ENCODE measurements around the gene PDP2. TPM values are rescaled to one million over a fixed set of nuclear protein-coding genes. Genes with fewer than 3 reads are reported as not detected.
"Not testable (repeated sequence)": the region's sequence is repeated elsewhere in the genome, so short reads cannot be mapped to it uniquely, and the experiment has no call there.

The PDP2 gene
- polyA plus RNA-seq, 1 donor (not counting 4 experiments of a cell fraction or from before 2014, with no cell fraction given) = 18.5 TPM

- H3K27me3 ChIP-seq (ENCODE audit: control insufficient read depth, extremely low read depth, insufficient read depth, low read length) = no peaks in the 10 kb centered on the region
- FAIRE-seq = peak; percentile 56
- peaks cover 8% of the 10 kb centered on the region for H4K20me1 ChIP-seq (ENCODE audit: control insufficient read depth, extremely low read depth, insufficient read depth, low read length)
- peak overlapping the region; percentile 95 for H3K9ac ChIP-seq (ENCODE audit: control insufficient read depth, extremely low read depth, insufficient read depth, low read length)
- peaks cover 5% of the 10 kb centered on the region for H3K9me1 ChIP-seq (ENCODE audit: control insufficient read depth, extremely low read depth, insufficient read depth, low read length)
- TF ChIP-seq, protein P1, sequence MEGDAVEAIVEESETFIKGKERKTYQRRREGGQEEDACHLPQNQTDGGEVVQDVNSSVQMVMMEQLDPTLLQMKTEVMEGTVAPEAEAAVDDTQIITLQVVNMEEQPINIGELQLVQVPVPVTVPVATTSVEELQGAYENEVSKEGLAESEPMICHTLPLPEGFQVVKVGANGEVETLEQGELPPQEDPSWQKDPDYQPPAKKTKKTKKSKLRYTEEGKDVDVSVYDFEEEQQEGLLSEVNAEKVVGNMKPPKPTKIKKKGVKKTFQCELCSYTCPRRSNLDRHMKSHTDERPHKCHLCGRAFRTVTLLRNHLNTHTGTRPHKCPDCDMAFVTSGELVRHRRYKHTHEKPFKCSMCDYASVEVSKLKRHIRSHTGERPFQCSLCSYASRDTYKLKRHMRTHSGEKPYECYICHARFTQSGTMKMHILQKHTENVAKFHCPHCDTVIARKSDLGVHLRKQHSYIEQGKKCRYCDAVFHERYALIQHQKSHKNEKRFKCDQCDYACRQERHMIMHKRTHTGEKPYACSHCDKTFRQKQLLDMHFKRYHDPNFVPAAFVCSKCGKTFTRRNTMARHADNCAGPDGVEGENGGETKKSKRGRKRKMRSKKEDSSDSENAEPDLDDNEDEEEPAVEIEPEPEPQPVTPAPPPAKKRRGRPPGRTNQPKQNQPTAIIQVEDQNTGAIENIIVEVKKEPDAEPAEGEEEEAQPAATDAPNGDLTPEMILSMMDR (optimal IDR thresholded peaks at IDR 0.05 in 1 of 3, IDR thresholded peaks at IDR 0.05 in 1 of 3, conservative IDR thresholded peaks at IDR 0.05 in 1 of 3; ENCODE audit: extremely low read depth in 1 of 3, insufficient read depth in 2 of 3, low read length in 3 of 3) = no peak
- no peak for TF ChIP-seq EZH2 (IDR thresholded peaks at IDR 0.05; ENCODE audit: low read length)
- peaks cover 13 to 20% of the 10 kb centered on the region in 2 experiments for H3K36me3 ChIP-seq (ENCODE audit: control insufficient read depth in 2 of 2, extremely low read depth in 1 of 2, insufficient read depth in 2 of 2, low read length in 2 of 2)
- H3K27ac ChIP-seq (ENCODE audit: control insufficient read depth, insufficient read depth, low read length) = peak overlapping the region; percentile 76
- H2AFZ ChIP-seq (ENCODE audit: control insufficient read depth, low read length) = peak overlapping the region; percentile 60
- H3K9me3 ChIP-seq (ENCODE audit: control insufficient read depth, low read depth, low read length) = no peaks in the 10 kb centered on the region
- dilution Hi-C loops (cut with MboI; ENCODE audit: extremely low pct_ligation_motif_present, low sequenced_read_pairs) = no loop called here
- peaks cover 48% of the 10 kb centered on the region for H3K79me2 ChIP-seq (ENCODE audit: control insufficient read depth, insufficient read depth, low read length)
- H3K4me2 ChIP-seq (ENCODE audit: control insufficient read depth, extremely low read depth, insufficient read depth, low read depth, low read length) = peak overlapping the region; percentile 94
- peaks cover 18% of the 10 kb centered on the region for H3K4me1 ChIP-seq (ENCODE audit: control insufficient read depth, extremely low read depth, insufficient read depth, low read length)
- no peak for DNase-seq (ENCODE audit: low read depth, low spot score)
- H3K4me3 ChIP-seq (ENCODE audit: control insufficient read depth in 2 of 3, extremely low read depth in 1 of 3, insufficient read depth in 2 of 3, low read depth in 1 of 3, low read length in 3 of 3) = peak overlapping the region; percentile 72 to 86 (median 77)
Observed at GRCh38 chr16:66933776-66934137, 53.4 kb downstream of the PDP2 start.

DNA sequence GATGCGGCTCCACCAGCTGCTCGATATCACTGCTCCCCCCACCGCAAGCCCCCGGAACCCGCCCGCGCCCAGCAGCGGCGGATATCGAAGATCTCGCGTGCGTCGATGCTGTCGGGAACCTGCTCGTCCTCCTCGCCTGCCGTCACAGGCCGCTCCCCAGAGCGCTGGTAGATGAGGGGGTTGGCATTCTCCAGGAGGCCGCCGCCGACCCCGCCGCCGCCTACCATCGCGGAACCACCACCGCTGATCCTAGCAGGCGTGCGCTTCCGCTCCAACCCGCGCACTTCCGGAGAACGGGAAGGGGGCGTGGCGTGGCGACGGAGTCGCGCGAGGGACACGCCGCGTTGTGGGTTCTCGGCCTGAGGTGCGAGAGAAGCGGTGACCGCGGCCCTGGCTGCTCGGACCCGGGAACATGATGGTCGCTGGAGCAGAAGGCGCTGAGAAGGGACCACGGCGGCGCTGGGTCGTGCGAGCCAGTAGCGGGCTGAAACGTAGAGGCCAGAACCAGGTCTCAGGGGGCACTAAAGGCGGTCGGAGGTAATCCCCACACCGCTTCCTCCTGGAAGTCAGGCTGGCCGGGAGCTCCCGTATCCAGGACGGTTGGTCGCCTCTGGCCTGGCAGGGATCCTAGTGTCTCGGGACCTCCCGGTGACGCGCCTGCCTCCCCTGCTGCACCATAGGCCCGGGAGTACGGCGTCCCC is 54.0 kb downstream of the PDP2 start, which contains the start of gene CIAO2B:
Gene CIAO2B, minus strand, starts transcription at position 265 of the 701 bp plus-strand sequence. Its CDS starts 38 bp downstream, at position 227.
- peak within 1 kb of the TSS; percentile 76 for H3K27ac ChIP-seq (ENCODE audit: control insufficient read depth, insufficient read depth, low read length)
- H2AFZ ChIP-seq (ENCODE audit: control insufficient read depth, low read length) = peak within 1 kb of the TSS; percentile 87
- H3K4me1 ChIP-seq (ENCODE audit: control insufficient read depth, extremely low read depth, insufficient read depth, low read length) = peaks cover 18% of the 10 kb centered on the region
- H3K27me3 ChIP-seq (ENCODE audit: control insufficient read depth, extremely low read depth, insufficient read depth, low read length) = no peaks in the 10 kb centered on the region
- H3K9me3 ChIP-seq (ENCODE audit: control insufficient read depth, low read depth, low read length) = no peaks in the 10 kb centered on the region
- TF ChIP-seq, protein P1 (optimal IDR thresholded peaks at IDR 0.05 in 1 of 3, IDR thresholded peaks at IDR 0.05 in 1 of 3, conservative IDR thresholded peaks at IDR 0.05 in 1 of 3; ENCODE audit: extremely low read depth in 1 of 3, insufficient read depth in 2 of 3, low read length in 3 of 3) = no peak
- TF ChIP-seq EZH2 (IDR thresholded peaks at IDR 0.05; ENCODE audit: low read length) = no peak
- peak within 1 kb of the TSS; percentile 72 to 86 (median 77) for H3K4me3 ChIP-seq (ENCODE audit: control insufficient read depth in 2 of 3, extremely low read depth in 1 of 3, insufficient read depth in 2 of 3, low read depth in 1 of 3, low read length in 3 of 3)
- H3K79me2 ChIP-seq (ENCODE audit: control insufficient read depth, insufficient read depth, low read length) = peaks cover 49% of the 10 kb centered on the region
- peak within 1 kb of the TSS; percentile 94 for H3K4me2 ChIP-seq (ENCODE audit: control insufficient read depth, extremely low read depth, insufficient read depth, low read depth, low read length)
- DNase-seq (ENCODE audit: low read depth, low spot score) (no peak), FAIRE-seq (no peak)
- H4K20me1 ChIP-seq (ENCODE audit: control insufficient read depth, extremely low read depth, insufficient read depth, low read length) = peaks cover 8% of the 10 kb centered on the region
- H3K9me1 ChIP-seq (ENCODE audit: control insufficient read depth, extremely low read depth, insufficient read depth, low read length) = peaks cover 5% of the 10 kb centered on the region
- peak within 1 kb of the TSS; percentile 95 for H3K9ac ChIP-seq (ENCODE audit: control insufficient read depth, extremely low read depth, insufficient read depth, low read length)
- H3K36me3 ChIP-seq (ENCODE audit: control insufficient read depth in 2 of 2, extremely low read depth in 1 of 2, insufficient read depth in 2 of 2, low read length in 2 of 2) = peaks cover 17 to 26% of the 10 kb centered on the region in 2 experiments
- dilution Hi-C loops (cut with MboI; ENCODE audit: extremely low pct_ligation_motif_present, low sequenced_read_pairs) = no loop called here

DNA sequence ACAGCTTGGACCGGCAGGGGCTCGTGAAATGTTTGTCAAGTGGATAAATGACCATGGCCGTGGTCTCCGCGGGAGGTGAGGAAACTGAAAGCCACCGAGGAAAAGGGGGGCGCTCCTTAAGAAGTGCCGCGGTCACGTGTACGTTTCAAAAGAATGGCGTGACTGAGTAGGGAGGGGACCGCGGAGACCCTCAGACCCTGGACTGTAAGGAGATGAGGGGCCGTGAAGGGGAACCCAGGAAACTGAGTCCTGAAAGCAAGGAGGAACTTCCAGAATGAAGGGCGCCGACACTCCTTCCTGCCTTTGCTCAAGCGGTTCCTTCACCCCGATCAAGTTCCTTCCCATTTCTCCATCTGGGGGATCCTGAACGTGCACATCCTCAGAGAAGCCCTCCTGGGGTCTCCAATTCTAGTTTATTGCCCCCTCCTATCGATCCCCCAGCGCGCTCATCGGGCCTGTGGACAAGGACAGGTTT is 54.6 kb downstream of the PDP2 start:
- H3K9me3 ChIP-seq (ENCODE audit: control insufficient read depth, low read depth, low read length); H3K9me1 ChIP-seq (ENCODE audit: control insufficient read depth, extremely low read depth, insufficient read depth, low read length); dilution Hi-C loops (cut with MboI; ENCODE audit: extremely low pct_ligation_motif_present, low sequenced_read_pairs); H3K27me3 ChIP-seq (ENCODE audit: control insufficient read depth, extremely low read depth, insufficient read depth, low read length); DNase-seq (ENCODE audit: low read depth, low spot score); H4K20me1 ChIP-seq (ENCODE audit: control insufficient read depth, extremely low read depth, insufficient read depth, low read length): not testable (repeated sequence)
- FAIRE-seq = peak; percentile 69
- Histone ChIP-seq H2AFZ (ENCODE audit: control insufficient read depth, low read length) (peak overlapping the region; percentile 87), H3K4me3 (ENCODE audit: control insufficient read depth in 2 of 3, extremely low read depth in 1 of 3, insufficient read depth in 2 of 3, low read depth in 1 of 3, low read length in 3 of 3) (peak overlapping the region; percentile 72 to 86 (median 77)), H3K27ac (ENCODE audit: control insufficient read depth, insufficient read depth, low read length) (peak overlapping the region; percentile 76), H3K4me2 (ENCODE audit: control insufficient read depth, extremely low read depth, insufficient read depth, low read depth, low read length) (peak overlapping the region; percentile 94), H3K4me1 (ENCODE audit: control insufficient read depth, extremely low read depth, insufficient read depth, low read length) (peaks cover 18% of the 10 kb centered on the region), H3K36me3 (ENCODE audit: control insufficient read depth in 2 of 2, extremely low read depth in 1 of 2, insufficient read depth in 2 of 2, low read length in 2 of 2) (peaks cover 22 to 31% of the 10 kb centered on the region in 2 experiments), H3K79me2 (ENCODE audit: control insufficient read depth, insufficient read depth, low read length) (peaks cover 49% of the 10 kb centered on the region), H3K9ac (ENCODE audit: control insufficient read depth, extremely low read depth, insufficient read depth, low read length) (peak overlapping the region; percentile 95)
